OCI-LY3 (cell line): Measurements from ENCODE around the gene AKAP9.

Source experiments
- EZH2phosphoT487 ChIP-seq: fragments of 200-600 bp; shearing (Covaris generic); IDR thresholded peaks from 2 replicates; pipeline ENCODE4 v1.6.1; 2018; ENCODE audit warnings: antibody characterized with exemption, mixed run types, low read depth
- TF ChIP-seq, protein P1 (sequence below): fragments of 200-600, 300-600 bp; sonication (generic); IDR thresholded peaks from 2 replicates; pipeline ENCODE4 v1.5.1; 2014; ENCODE audit warnings: antibody characterized with exemption, low read length, low read depth

DNA sequence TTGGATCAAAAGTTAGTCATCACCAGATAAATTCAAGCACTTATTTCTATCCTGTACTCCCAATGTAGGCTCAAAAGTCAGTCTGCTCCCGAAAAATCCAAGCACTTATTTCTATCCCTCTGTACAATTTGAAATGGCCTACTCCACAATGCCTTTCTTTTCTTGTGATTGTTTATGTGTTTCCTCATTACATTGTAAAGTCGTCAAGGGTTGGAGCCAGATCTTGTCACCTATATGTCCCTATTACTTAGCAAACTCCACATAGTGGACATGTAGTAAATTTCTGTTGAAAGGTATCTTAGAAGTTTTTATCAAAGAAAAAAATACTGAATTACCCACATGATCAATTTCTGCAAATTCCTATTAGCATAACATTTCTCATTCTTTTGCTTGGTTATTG, 111.5 kb downstream of the AKAP9 start:
- TF ChIP-seq, protein P1, sequence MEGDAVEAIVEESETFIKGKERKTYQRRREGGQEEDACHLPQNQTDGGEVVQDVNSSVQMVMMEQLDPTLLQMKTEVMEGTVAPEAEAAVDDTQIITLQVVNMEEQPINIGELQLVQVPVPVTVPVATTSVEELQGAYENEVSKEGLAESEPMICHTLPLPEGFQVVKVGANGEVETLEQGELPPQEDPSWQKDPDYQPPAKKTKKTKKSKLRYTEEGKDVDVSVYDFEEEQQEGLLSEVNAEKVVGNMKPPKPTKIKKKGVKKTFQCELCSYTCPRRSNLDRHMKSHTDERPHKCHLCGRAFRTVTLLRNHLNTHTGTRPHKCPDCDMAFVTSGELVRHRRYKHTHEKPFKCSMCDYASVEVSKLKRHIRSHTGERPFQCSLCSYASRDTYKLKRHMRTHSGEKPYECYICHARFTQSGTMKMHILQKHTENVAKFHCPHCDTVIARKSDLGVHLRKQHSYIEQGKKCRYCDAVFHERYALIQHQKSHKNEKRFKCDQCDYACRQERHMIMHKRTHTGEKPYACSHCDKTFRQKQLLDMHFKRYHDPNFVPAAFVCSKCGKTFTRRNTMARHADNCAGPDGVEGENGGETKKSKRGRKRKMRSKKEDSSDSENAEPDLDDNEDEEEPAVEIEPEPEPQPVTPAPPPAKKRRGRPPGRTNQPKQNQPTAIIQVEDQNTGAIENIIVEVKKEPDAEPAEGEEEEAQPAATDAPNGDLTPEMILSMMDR = no peak
- TF ChIP-seq EZH2phosphoT487 = no peak
